COLO829 (cell line): ENCODE measurements around the gene REXO1.

ENCODE experiments used
- DNase-seq: peaks from one replicate; pipeline ENCODE4 v3.0.0; 2012; ENCODE audit warnings: low spot score

The REXO1 gene

GRCh38 chr19:1766800-1767352 is 81.4 kb downstream of the REXO1 start:
- DNase-seq = no peak

- no peak for DNase-seq
Measured at GRCh38 chr19:1765904-1766799, 82.1 kb downstream of the REXO1 start.
